GM12878 (cell line): Measurements from ENCODE around the gene AGBL4. TPM values are rescaled to one million over a fixed set of nuclear protein-coding genes. Genes with fewer than 3 reads are reported as not detected.

ENCODE experiments used
- ATAC-seq: fragments of 200-7000 bp; cut with Tn5 transposase; 3 replicates; pipeline ENCODE4 v1.9.1; 2020; ENCODE audit warnings: mild to moderate bottlenecking, moderate library complexity
- BruUV-seq: library from RNA; stranded (reverse); fragments of 400-500 nt; replicated peaks from 2 replicates; lab custom pipeline; 2021; lab: Mats Ljungman, UMichigan
- CTCF ChIA-PET: fragments of 300-600 bp; sonication (Branson Sonifier 250); formaldehyde crosslinking; extraction: SDS; loops from one replicate; lab custom pipeline; 2021; ENCODE audit warnings: inconsistent platforms; lab: Yijun Ruan, JAX
- POLR2A ChIA-PET: fragments of 350-600 bp; formaldehyde crosslinking; extraction: SDS; loops from one replicate; lab custom pipeline; 2021; ENCODE audit warnings: inconsistent platforms; lab: Charles Lee
- RAD21 ChIA-PET: fragments of 300-600 bp; sonication (Branson Sonifier 250); formaldehyde crosslinking; loops from one replicate; lab custom pipeline; 2023; ENCODE audit warnings: antibody characterized with exemption; ENCODE audit not compliant: unreplicated experiment; lab: Charles Lee
- SMC1A ChIA-PET: fragments of 300-600 bp; sonication (Branson Sonifier 250); formaldehyde crosslinking; loops from one replicate; lab custom pipeline; 2023; ENCODE audit not compliant: unreplicated experiment, uncharacterized antibody; lab: Charles Lee
- DNase-seq: peaks from one replicate; pipeline ENCODE4 v3.0.0-alpha.2; 2011; ENCODE audit warnings: low read depth, low spot score
- FAIRE-seq: peaks from 3 replicates; lab custom pipeline; 2011; peaks lifted over from hg19 to GRCh38; lab: Jason Lieb, UNC
- H2AFZ ChIP-seq: 2 replicates; pipeline ENCODE4 v1.6.0; 2011; ENCODE audit warnings: low read depth, low read length, control low read depth; ENCODE audit not compliant: control insufficient read depth
- H3K27ac ChIP-seq: 2 replicates; pipeline ENCODE4 v1.5.1; 2011; ENCODE audit warnings: control low read depth; ENCODE audit not compliant: control insufficient read depth, insufficient read depth
- H3K27me3 ChIP-seq, 2 experiments: replicated peaks in 1 of 2; 2 replicates each; pipeline versions ENCODE4 v1.6.0 to v1.6.1; 2011; ENCODE audit warnings: low read length in 1 of 2; ENCODE audit not compliant: control insufficient read depth in 2 of 2, insufficient read depth in 2 of 2
- H3K36me3 ChIP-seq, 2 experiments: 2 replicates each; pipeline ENCODE4 v1.5.1; 2011; ENCODE audit warnings: low read length in 1 of 2; ENCODE audit not compliant: control insufficient read depth in 2 of 2, insufficient read depth in 2 of 2
- H3K4me1 ChIP-seq: 2 replicates; pipeline ENCODE4 v1.6.1; 2011; ENCODE audit warnings: mild to moderate bottlenecking, low read length, moderate library complexity, mixed read lengths; ENCODE audit not compliant: control insufficient read depth, insufficient read depth
- H3K4me2 ChIP-seq: 2 replicates; pipeline ENCODE4 v1.6.0; 2011; ENCODE audit warnings: control low read depth; ENCODE audit not compliant: control insufficient read depth, insufficient read depth
- H3K4me3 ChIP-seq: fragments of 200-600 bp; sonication (generic); 2 replicates; pipeline ENCODE4 v1.5.1; 2016
- H3K79me2 ChIP-seq: 2 replicates; pipeline ENCODE4 v1.6.0; 2011; ENCODE audit warnings: low read length; ENCODE audit not compliant: control insufficient read depth, insufficient read depth
- H3K9ac ChIP-seq: 2 replicates; pipeline ENCODE4 v1.8.0; 2011; ENCODE audit warnings: low read length, control low read depth, mixed read lengths; ENCODE audit not compliant: control insufficient read depth, insufficient read depth
- H3K9me3 ChIP-seq: replicated peaks from 3 replicates; pipeline ENCODE4 v1.5.1; 2011; ENCODE audit warnings: mild to moderate bottlenecking, low read length; ENCODE audit not compliant: control insufficient read depth, insufficient read depth
- H4K20me1 ChIP-seq: 2 replicates; pipeline ENCODE4 v1.6.0; 2011; ENCODE audit not compliant: control insufficient read depth, insufficient read depth
- ATF2 ChIP-seq: IDR thresholded peaks from 2 replicates; pipeline ENCODE4 v1.6.1; 2012; ENCODE audit warnings: low read length, inconsistent platforms
- ESRRA ChIP-seq: IDR thresholded peaks from 2 replicates; pipeline ENCODE4 v1.6.1; 2012; ENCODE audit warnings: mild to moderate bottlenecking, low read length, improper control_type of control experiment
- GATAD2B ChIP-seq: fragments of 450-650 bp; conservative IDR thresholded peaks from 2 replicates; pipeline ENCODE4 v1.6.1; 2017; ENCODE audit warnings: low read depth, mild to moderate bottlenecking, moderate library complexity
- IRF4 ChIP-seq: IDR thresholded peaks from 2 replicates; pipeline ENCODE4 v1.6.1; 2011; ENCODE audit warnings: low read depth, low read length
- IRF5 ChIP-seq: fragments of 450-650 bp; IDR thresholded peaks from 2 replicates; pipeline ENCODE4 v1.6.1; 2017; ENCODE audit warnings: borderline replicate concordance
- MEF2B ChIP-seq: fragments of 450-650 bp; IDR thresholded peaks from 2 replicates; pipeline ENCODE4 v1.6.1; 2018; ENCODE audit warnings: mild to moderate bottlenecking, moderate library complexity; ENCODE audit not compliant: partially characterized antibody, poor library complexity, severe bottlenecking
- MTA2 ChIP-seq: fragments of 450-650 bp; IDR thresholded peaks from 2 replicates; pipeline ENCODE4 v1.6.1; 2016; ENCODE audit warnings: low read depth, mild to moderate bottlenecking, moderate library complexity
- POLR2A ChIP-seq: IDR thresholded peaks from 2 replicates; pipeline ENCODE4 v1.6.1; 2011; ENCODE audit warnings: low read depth, mild to moderate bottlenecking, low read length
- POLR2AphosphoS5 ChIP-seq: IDR thresholded peaks from 2 replicates; pipeline ENCODE4 v1.6.1; 2011; ENCODE audit warnings: mild to moderate bottlenecking, low read length, inconsistent platforms
- STAT1 ChIP-seq: fragments of 450-650 bp; conservative IDR thresholded peaks from 2 replicates; pipeline ENCODE4 v1.6.1; 2014; ENCODE audit warnings: antibody characterized with exemption, mild to moderate bottlenecking
- STAT3 ChIP-seq: IDR thresholded peaks from 2 replicates; pipeline ENCODE4 v1.6.1; 2011; ENCODE audit warnings: low read depth, low read length, improper control_type of control experiment
- TARDBP ChIP-seq: IDR thresholded peaks from 2 replicates; pipeline ENCODE4 v1.6.1; 2016; ENCODE audit warnings: borderline replicate concordance
- YBX1 ChIP-seq: fragments of 450-650 bp; IDR thresholded peaks from 2 replicates; pipeline ENCODE4 v1.6.1; 2016; ENCODE audit warnings: antibody characterized with exemption
- ZNF687 ChIP-seq: fragments of 450-650 bp; IDR thresholded peaks from 2 replicates; pipeline ENCODE4 v1.6.1; 2017; ENCODE audit warnings: mild to moderate bottlenecking, moderate library complexity
- ZZZ3 ChIP-seq: IDR thresholded peaks from 2 replicates; pipeline ENCODE4 v1.6.1; 2011; ENCODE audit warnings: low read depth; ENCODE audit not compliant: control insufficient read depth, insufficient read length
- WGBS: methylation state at CpG from one replicate; pipeline ENCODE4 v1.1.6; 2016; ENCODE audit warnings: low lambda C conversion rate; ENCODE audit not compliant: insufficient replicate concordance, insufficient coverage; ENCODE audit errors: missing lambda C conversion rate; 5-methylcytosine and 5-hydroxymethylcytosine counted together
- in situ Hi-C: fragments of 300-500 bp; cut with MboI; formaldehyde crosslinking; loops from 9 replicates; pipeline ENCODE4 v1.14.3; 2018; ENCODE audit warnings: mixed read lengths
- intact Hi-C: fragments of 100-400 bp; cut with micrococcal nuclease; formaldehyde crosslinking; loops from one replicate; pipeline ENCODE4 v1.14.2; 2022; ENCODE audit not compliant: unreplicated experiment
- polyA plus RNA-seq, 11 experiments: library from polyadenylated mRNA; depleted of rRNA in 4 of 11; unstranded in 6 of 11; stranded (reverse) in 5 of 11; fragments of >200 nt; fragmentation: Nextera tagmentation in 4 of 11; fragmentation: Illumina TruSeq in 1 of 11; extraction: Ambion mirVana in 4 of 11; extraction: Trizol in 1 of 11; gene quantifications; 1 replicate in 1 of 11; 2 replicates in 10 of 11; pipeline versions ENCODE4 v1.2.1 to v1.2.3, GENCODE V29; 2011 to 2016; ENCODE audit warnings: inconsistent platforms in 2 of 11, missing spikeins in 2 of 11, low read depth in 1 of 11
- total RNA-seq, 4 experiments: library from RNA; depleted of rRNA in 3 of 4; stranded (reverse); fragments of >200 nt in 3 of 4; fragmentation: Illumina TruSeq in 1 of 4; extraction: Trizol in 1 of 4; gene quantifications; 2 replicates each; pipeline versions ENCODE4 v1.2.1 to v1.2.3, GENCODE V29; 2013 to 2021

The AGBL4 gene
- total and polyA plus RNA-seq, 10 of the 15 experiments (the other 5 are each of a cell fraction or from before 2014, with no cell fraction given), result 0.31 TPM; not detected in 9

- H3K79me2 ChIP-seq, result no peaks in the 10 kb centered on the region
- in situ Hi-C loops, result no loop called here
- H3K9ac ChIP-seq, result no peak overlapping the region
- H2AFZ ChIP-seq, result no peak overlapping the region
- H3K4me2 ChIP-seq, result no peak overlapping the region
- ChIA-PET RAD21 (no interaction called here), POLR2A (no interaction called here), CTCF (no interaction called here), SMC1A (no interaction called here)
- DNase-seq (no peak), ATAC-seq (no peak), FAIRE-seq (no peak)
- H4K20me1 ChIP-seq, result no peaks in the 10 kb centered on the region
- H3K27me3 ChIP-seq, result no peaks in the 10 kb centered on the region
- WGBS, result 41% methylated on average over 3 of the region's 3 CpGs
- no peak overlapping the region for H3K27ac ChIP-seq
- H3K36me3 ChIP-seq, result no peaks in the 10 kb centered on the region
- no peak overlapping the region for H3K4me3 ChIP-seq
- H3K4me1 ChIP-seq, result no peaks in the 10 kb centered on the region
- no peak for TF ChIP-seq POLR2A
- TF ChIP-seq STAT1, result no peak
- no peak for TF ChIP-seq IRF4
- no peak for TF ChIP-seq IRF5
- no peak for TF ChIP-seq STAT3
- no peak for TF ChIP-seq ESRRA
- no peak for TF ChIP-seq POLR2AphosphoS5
- TF ChIP-seq GATAD2B, result no peak
- TF ChIP-seq ATF2, result no peak
- TF ChIP-seq ZNF687, result no peak
- TF ChIP-seq TARDBP, result no peak
- TF ChIP-seq MTA2, result no peak
- no peak for TF ChIP-seq ZZZ3
- no peak for TF ChIP-seq YBX1
- no peak for TF ChIP-seq MEF2B
- intact Hi-C loops, result no loop called here
- H3K9me3 ChIP-seq, result no peaks in the 10 kb centered on the region
- BruUV-seq, result no TSS peak
Observed at GRCh38 chr1:49187056-49187455, 836.7 kb downstream of the AGBL4 start.
